H1 (cell line): Measurements from ENCODE around the gene KCNG3. TPM values are rescaled to one million over a fixed set of nuclear protein-coding genes. Genes with fewer than 3 reads are reported as not detected.

Experiments
- RAD21 ChIP-seq, 2 experiments: IDR thresholded peaks in 1 of 2; conservative IDR thresholded peaks in 1 of 2; 2 replicates each; pipeline ENCODE4 v1.6.1; 2011; ENCODE audit warnings: low read depth in 2 of 2, low read length in 2 of 2, improper control_type of control experiment in 1 of 2, inconsistent platforms in 1 of 2, mild to moderate bottlenecking in 1 of 2, moderate library complexity in 1 of 2
- RFX5 ChIP-seq: IDR thresholded peaks from 2 replicates; pipeline ENCODE4 v1.6.1; 2011; ENCODE audit warnings: low read depth, low read length, improper control_type of control experiment, borderline replicate concordance
- SIX5 ChIP-seq: IDR thresholded peaks from 2 replicates; pipeline ENCODE4 v1.6.1; 2011; ENCODE audit warnings: mild to moderate bottlenecking, low read depth, low read length
- TCF12 ChIP-seq: IDR thresholded peaks from 2 replicates; pipeline ENCODE4 v1.6.1; 2011; ENCODE audit warnings: low read depth, mild to moderate bottlenecking, low read length
- polyA plus RNA-seq, 7 experiments: library from polyadenylated mRNA; depleted of rRNA in 3 of 7; stranded (reverse) in 5 of 7; unstranded in 2 of 7; fragments of >200 nt in 5 of 7; fragments of 200-250 nt in 2 of 7; gene quantifications; 1 replicate in 5 of 7; 2 replicates in 1 of 7; 4 replicates in 1 of 7; pipeline versions ENCODE4 v1.2.1 to v1.2.3, GENCODE V29; 2011 to 2013; ENCODE audit warnings: missing spikeins in 2 of 7, mixed read lengths in 2 of 7
- total RNA-seq: library from RNA; stranded (reverse); fragmentation: NEBNext Ultra II Directional; extraction: Animal tissue kit (Norgen Biotek cat#: 25700); gene quantifications from 2 replicates; pipeline ENCODE4 v1.2.1, GENCODE V29; 2021

The KCNG3 gene
- total and polyA plus RNA-seq, 2 of the 8 experiments (the other 6 are each of a cell fraction or from before 2014, with no cell fraction given): 8.1 to 21.3 TPM

DNA sequence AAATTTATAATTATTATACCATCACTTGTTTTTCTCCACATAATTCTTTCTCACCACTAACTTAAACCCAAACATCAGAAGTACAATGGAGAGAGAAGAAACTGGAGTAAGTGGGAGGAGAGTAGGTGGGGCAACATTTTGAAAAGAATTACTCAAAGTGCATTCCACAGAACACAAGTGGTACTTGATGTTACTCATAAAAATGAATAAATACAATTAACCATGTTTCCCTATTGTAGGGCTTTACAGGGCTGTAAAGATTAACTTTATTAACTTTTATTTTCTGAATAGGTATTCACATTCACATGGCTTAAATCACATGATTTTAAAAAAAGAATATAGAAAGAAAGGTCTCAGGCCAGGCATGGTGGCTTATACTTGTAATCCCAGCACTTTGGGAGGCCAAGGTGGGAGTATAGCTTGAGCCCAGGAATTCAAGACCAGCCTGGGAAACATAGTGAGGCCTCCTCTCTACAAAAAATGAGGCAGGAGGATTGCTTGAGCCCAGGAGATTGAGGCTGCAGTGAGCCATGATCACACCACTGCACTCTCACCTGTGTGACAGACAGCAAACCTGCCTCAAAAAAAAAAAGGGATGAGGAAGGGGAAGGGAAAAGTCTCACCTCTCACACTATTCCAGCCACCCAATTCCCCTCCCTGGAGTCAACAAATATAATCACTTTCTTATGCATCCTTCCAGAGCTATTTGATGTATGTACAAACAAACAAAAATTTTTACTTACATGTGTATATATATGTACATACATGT lies 47.1 kb downstream of the KCNG3 start (continued):
- TF ChIP-seq SIX5: no peak
- TF ChIP-seq RFX5: no peak
- no peak for TF ChIP-seq RAD21 (IDR thresholded peaks at IDR 0.05 in 1 of 2, conservative IDR thresholded peaks at IDR 0.05 in 1 of 2; ENCODE audit: low read depth in 2 of 2, low read length in 2 of 2)
- no peak for TF ChIP-seq TCF12
- TF ChIP-seq, all 59 proteins: peak for 0
